Measurements from ENCODE around the gene APLF.

The APLF gene

GRCh38 chr2:68475110-68475509 lies 7.7 kb downstream of the APLF start:
- no peak for TF ChIP-seq CTCF (IDR thresholded peaks at IDR 0.05; ENCODE audit: low read depth, low read length)
- no peak for DNase-seq (ENCODE audit: low read depth)
- no peak overlapping the region for H3K4me3 ChIP-seq (ENCODE audit: low read depth, low read length)

GRCh38 chr2:68475576-68475975 lies 8.2 kb downstream of the APLF start:
- no peak for TF ChIP-seq MAX (IDR thresholded peaks at IDR 0.05; ENCODE audit: low read depth, low read length)
- no peak for TF ChIP-seq POLR2A (IDR thresholded peaks at IDR 0.05; ENCODE audit: extremely low read depth, insufficient read length)
- no peak for TF ChIP-seq CTCF (IDR thresholded peaks at IDR 0.05; ENCODE audit: low read depth, low read length)
- no peak for TF ChIP-seq MYC (IDR thresholded peaks at IDR 0.05; ENCODE audit: low read depth, low read length)
- no peak for DNase-seq (ENCODE audit: low read depth)
- H3K4me3 ChIP-seq (ENCODE audit: low read depth, low read length) = no peak overlapping the region

GRCh38 chr2:68476454-68476853 lies 9.1 kb downstream of the APLF start:
- TF ChIP-seq MYC (IDR thresholded peaks at IDR 0.05; ENCODE audit: low read depth, low read length) = no peak
- TF ChIP-seq MAX (IDR thresholded peaks at IDR 0.05; ENCODE audit: low read depth, low read length) = no peak
- TF ChIP-seq CTCF (IDR thresholded peaks at IDR 0.05; ENCODE audit: low read depth, low read length) = no peak
- no peak for TF ChIP-seq POLR2A (IDR thresholded peaks at IDR 0.05; ENCODE audit: extremely low read depth, insufficient read length)
- DNase-seq (ENCODE audit: low read depth) = no peak
- H3K4me3 ChIP-seq (ENCODE audit: low read depth, low read length) = no peak overlapping the region

GRCh38 chr2:68478688-68479087 lies 11.3 kb downstream of the APLF start:
- TF ChIP-seq MYC (IDR thresholded peaks at IDR 0.05; ENCODE audit: low read depth, low read length) (no peak), POLR2A (IDR thresholded peaks at IDR 0.05; ENCODE audit: extremely low read depth, insufficient read length) (no peak), CTCF (IDR thresholded peaks at IDR 0.05; ENCODE audit: low read depth, low read length) (no peak), MAX (IDR thresholded peaks at IDR 0.05; ENCODE audit: low read depth, low read length) (no peak)
- DNase-seq (ENCODE audit: low read depth) = no peak
- no peak overlapping the region for H3K4me3 ChIP-seq (ENCODE audit: low read depth, low read length)

- TF ChIP-seq CTCF (IDR thresholded peaks at IDR 0.05; ENCODE audit: low read depth, low read length) (no peak), POLR2A (IDR thresholded peaks at IDR 0.05; ENCODE audit: extremely low read depth, insufficient read length) (no peak), MAX (IDR thresholded peaks at IDR 0.05; ENCODE audit: low read depth, low read length) (no peak)
- no peak overlapping the region for H3K4me3 ChIP-seq (ENCODE audit: low read depth, low read length)
- DNase-seq (ENCODE audit: low read depth) = no peak
Observed at GRCh38 chr2:68482296-68482820, 15.0 kb downstream of the APLF start.

- DNase-seq (ENCODE audit: low read depth) = no peak
- H3K4me3 ChIP-seq (ENCODE audit: low read depth, low read length) = no peak overlapping the region
- TF ChIP-seq POLR2A (IDR thresholded peaks at IDR 0.05; ENCODE audit: extremely low read depth, insufficient read length) = no peak
- no peak for TF ChIP-seq CTCF (IDR thresholded peaks at IDR 0.05; ENCODE audit: low read depth, low read length)
- TF ChIP-seq MYC (IDR thresholded peaks at IDR 0.05; ENCODE audit: low read depth, low read length) = no peak
- no peak for TF ChIP-seq MAX (IDR thresholded peaks at IDR 0.05; ENCODE audit: low read depth, low read length)
Observed at GRCh38 chr2:68483011-68483410, 15.6 kb downstream of the APLF start.
